Coronary artery (tissue), 2 donors: ENCODE results near the gene GPRIN3.

Experiments used
- DNase-seq: peaks from one replicate; pipeline ENCODE4 v3.0.0-alpha.2; 2017; ENCODE audit warnings: low spot score
- H3K27ac ChIP-seq, 2 donors: fragments of 200-600 bp; sonication (generic); one replicate each; pipeline ENCODE4 v1.5.1; 2016 to 2019
- H3K4me3 ChIP-seq: fragments of 200-600 bp; sonication (generic); 2 replicates; pipeline ENCODE4 v1.5.1; 2016; ENCODE audit warnings: mild to moderate bottlenecking, moderate library complexity
- TF ChIP-seq, protein P1 (sequence below): fragments of 200-600 bp; sonication (generic); IDR thresholded peaks from one replicate; pipeline ENCODE4 v1.5.1; 2019; ENCODE audit warnings: antibody characterized with exemption

GPRIN3 gene

DNA sequence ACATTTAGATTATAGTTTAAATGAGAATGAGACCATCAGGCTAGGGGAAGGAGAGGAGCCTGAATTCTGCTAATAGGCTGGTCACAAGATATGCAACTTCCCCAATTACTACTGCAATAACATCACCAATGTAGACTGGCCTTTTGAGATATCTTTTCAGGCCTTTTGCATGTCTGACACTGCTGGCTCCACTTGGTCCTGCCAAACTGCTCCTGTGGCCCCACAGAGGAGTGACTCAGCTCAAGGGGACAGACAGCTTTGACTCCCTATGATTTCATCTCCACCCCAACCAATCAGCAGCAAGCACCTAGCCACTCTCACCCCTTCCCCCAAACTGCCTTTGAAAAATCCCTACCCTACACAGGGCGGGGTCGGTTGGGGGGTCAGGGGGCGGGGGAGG lies 22.8 kb downstream of the GPRIN3 start:
- DNase-seq, result no peak
- Histone ChIP-seq H3K27ac (peak overlapping the region in 1 of 2 donors; percentile 32), H3K4me3 (no peak overlapping the region)
- TF ChIP-seq, protein P1, sequence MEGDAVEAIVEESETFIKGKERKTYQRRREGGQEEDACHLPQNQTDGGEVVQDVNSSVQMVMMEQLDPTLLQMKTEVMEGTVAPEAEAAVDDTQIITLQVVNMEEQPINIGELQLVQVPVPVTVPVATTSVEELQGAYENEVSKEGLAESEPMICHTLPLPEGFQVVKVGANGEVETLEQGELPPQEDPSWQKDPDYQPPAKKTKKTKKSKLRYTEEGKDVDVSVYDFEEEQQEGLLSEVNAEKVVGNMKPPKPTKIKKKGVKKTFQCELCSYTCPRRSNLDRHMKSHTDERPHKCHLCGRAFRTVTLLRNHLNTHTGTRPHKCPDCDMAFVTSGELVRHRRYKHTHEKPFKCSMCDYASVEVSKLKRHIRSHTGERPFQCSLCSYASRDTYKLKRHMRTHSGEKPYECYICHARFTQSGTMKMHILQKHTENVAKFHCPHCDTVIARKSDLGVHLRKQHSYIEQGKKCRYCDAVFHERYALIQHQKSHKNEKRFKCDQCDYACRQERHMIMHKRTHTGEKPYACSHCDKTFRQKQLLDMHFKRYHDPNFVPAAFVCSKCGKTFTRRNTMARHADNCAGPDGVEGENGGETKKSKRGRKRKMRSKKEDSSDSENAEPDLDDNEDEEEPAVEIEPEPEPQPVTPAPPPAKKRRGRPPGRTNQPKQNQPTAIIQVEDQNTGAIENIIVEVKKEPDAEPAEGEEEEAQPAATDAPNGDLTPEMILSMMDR, result no peak

DNA sequence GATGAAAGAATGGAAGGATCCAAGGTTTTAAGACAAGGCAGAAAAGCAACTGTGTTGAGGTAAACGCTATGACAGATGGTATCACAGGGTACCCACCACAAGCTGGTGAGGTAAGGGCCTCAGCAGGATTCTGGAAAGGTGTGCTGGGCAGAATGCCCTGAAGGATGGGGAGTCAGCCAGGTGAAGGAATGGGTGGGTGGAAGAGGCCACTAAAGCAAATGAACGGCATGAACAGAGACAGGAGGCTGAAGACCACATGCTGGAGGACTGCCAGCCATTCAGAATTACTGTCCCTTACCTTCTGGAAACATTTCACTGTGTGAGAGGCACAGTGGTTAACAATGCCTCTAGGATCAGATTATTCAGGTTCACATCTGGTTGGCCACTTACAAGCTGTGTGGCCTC lies 23.6 kb downstream of the GPRIN3 start:
- TF ChIP-seq, protein P1, result no peak
- DNase-seq, result no peak
- Histone ChIP-seq H3K27ac (peak overlapping the region in 1 of 2 donors; percentile 11), H3K4me3 (no peak overlapping the region)

DNA sequence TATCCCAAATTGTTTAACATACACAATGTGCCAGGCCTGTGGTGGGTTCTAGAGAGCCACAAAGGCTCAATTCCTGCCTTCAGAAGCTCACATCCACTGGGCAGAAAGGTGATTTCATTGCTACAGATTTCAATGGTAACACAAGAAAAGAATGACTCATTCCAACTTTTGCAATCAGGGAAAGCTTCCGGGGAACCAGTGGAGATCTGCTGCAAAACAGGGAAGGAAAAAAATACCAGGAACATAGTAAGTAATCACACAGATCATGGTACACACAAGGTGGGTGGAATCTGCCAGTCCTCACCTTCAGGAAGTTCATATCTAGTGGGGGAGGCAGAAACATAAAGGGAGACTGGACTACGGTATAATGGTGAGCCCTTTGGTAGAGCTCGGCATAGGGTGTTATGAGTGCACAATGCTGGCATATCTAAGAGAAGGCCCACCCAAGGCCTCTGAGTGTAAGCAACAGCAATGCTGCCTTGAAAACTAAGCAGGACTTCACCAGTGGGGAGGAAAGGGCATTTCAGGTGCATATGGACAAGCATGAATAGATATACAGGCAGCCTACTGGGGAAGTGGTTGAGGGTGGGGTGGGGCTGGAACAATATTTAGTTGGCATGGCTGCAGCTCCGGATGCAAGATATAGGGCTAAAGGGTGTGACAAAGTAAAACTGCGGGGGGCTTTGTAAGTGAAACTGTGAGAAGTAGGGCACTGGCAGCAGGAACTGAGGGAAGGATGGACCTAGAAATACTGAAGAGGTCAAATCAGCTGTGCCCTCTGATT lies 24.2 kb downstream of the GPRIN3 start:
- Histone ChIP-seq H3K4me3 (no peak overlapping the region), H3K27ac (peak overlapping the region in 1 of 2 donors; percentile 32)
- TF ChIP-seq, protein P1, result no peak
- DNase-seq, result no peak

DNA sequence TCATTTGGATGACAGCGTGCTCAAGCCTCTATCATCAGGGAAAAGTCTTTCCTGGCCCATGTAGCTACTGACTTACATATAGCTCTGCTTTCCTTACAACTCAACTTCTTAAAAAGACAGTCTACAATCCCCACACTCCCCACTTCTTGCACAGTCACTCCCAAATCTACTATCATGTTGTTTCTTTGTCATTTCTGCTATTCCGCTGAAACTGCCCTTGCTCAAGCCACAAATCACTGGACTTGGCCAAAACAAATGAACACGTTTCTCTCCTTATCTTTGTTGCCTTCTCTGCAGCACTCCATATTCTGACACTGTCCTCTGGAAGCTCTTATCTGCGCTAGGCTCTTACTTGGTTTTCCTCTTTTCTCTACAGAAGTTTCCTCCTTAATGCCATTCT lies 28.2 kb downstream of the GPRIN3 start:
- no peak for DNase-seq
- TF ChIP-seq, protein P1, result no peak
- Histone ChIP-seq H3K27ac (no peak overlapping the region), H3K4me3 (no peak overlapping the region)

DNA sequence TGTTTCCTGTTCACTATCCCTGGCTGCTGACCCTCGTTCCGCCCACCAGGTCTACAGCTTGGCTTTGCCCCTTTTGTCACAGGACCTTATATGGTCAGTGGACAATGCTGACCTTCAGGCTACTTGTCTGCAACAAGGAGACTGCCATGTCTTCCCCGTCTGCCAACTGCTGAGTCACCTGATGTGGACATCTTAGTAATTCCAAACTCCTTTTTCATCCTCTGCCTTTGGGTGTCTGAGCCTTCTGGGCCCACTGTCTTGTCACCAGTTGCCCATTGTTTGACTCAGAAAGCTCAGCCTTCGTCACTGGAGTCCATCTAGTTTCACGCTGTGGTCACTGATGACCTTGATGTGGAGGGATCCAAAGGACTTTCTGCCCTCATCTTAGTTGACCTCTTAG lies 30.2 kb downstream of the GPRIN3 start:
- Histone ChIP-seq H3K4me3 (no peak overlapping the region), H3K27ac (no peak overlapping the region)
- TF ChIP-seq, protein P1, result no peak
- no peak for DNase-seq

DNA sequence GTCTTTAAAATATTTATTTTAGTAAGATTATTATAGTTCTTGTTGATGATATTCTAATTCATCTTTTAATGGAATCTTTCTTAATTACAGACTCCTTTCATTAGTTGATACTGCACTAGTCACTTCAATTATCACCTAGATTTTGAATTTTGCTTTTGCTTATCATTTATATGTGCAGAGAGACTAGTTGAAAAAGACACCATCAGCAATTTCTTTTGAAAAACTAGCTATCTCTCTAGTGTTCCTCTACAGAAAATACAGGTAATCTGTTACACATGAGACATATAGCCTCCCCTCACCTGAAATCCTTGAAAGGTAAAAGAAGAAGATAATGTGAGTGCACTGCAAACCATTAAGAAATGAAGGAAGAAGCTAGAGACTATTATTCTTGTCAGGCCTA lies 31.3 kb downstream of the GPRIN3 start:
- DNase-seq, result no peak
- H3K27ac ChIP-seq, result no peak overlapping the region
- TF ChIP-seq, protein P1, result no peak

DNA sequence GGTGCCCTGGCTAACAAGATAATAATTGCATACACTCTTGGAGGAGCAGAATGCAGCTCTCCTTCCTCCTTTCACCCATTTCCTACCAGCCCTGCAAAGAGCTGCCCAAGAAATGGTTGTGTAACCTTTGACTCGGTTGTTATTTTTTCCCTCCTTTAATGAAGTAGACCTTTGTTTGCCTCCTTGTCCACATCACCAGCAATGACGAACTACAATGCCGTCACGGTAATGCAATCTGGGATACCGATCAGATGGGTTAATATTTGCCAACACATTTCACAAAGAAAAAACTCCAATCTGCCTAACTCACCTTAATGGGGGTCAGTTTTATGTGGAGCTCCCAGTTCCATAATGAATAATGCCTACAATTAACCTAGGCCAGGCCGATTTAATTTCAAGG lies 32.0 kb downstream of the GPRIN3 start:
- no peak overlapping the region for H3K27ac ChIP-seq
- DNase-seq, result no peak

More for the DNA sequence above, 31.3 kb downstream of the GPRIN3 start:
- no peak overlapping the region for H3K4me3 ChIP-seq

More for the DNA sequence above, 32.0 kb downstream of the GPRIN3 start:
- H3K4me3 ChIP-seq, result no peak overlapping the region
- TF ChIP-seq, protein P1, result no peak
